GM12891 (cell line): ENCODE results near the gene ACTC1.

Experiments
- DNase-seq: peaks from one replicate; pipeline ENCODE4 v3.0.0; 2011; ENCODE audit warnings: low spot score; ENCODE audit not compliant: insufficient read length
- FAIRE-seq: peaks from 2 replicates; lab custom pipeline; 2011; peaks lifted over from hg19 to GRCh38; lab: Jason Lieb, UNC
- PAX5 ChIP-seq: IDR thresholded peaks from 2 replicates; pipeline ENCODE4 v1.6.1; 2011; ENCODE audit warnings: low read length, moderate library complexity, mild to moderate bottlenecking; ENCODE audit not compliant: insufficient read depth, severe bottlenecking
- POLR2A ChIP-seq: IDR thresholded peaks from 2 replicates; pipeline ENCODE4 v1.6.1; 2011; ENCODE audit warnings: low read depth, low read length, control low read depth
- POLR2AphosphoS5 ChIP-seq: IDR thresholded peaks from 2 replicates; pipeline ENCODE4 v1.6.1; 2011; ENCODE audit warnings: low read depth, low read length, control low read depth
- POU2F2 ChIP-seq: IDR thresholded peaks from 2 replicates; pipeline ENCODE4 v1.6.1; 2011; ENCODE audit warnings: low read depth, mild to moderate bottlenecking, control low read depth, low read length, moderate library complexity
- SPI1 ChIP-seq: IDR thresholded peaks from 2 replicates; pipeline ENCODE4 v1.6.1; 2011; ENCODE audit warnings: low read depth, low read length, control low read depth
- TAF1 ChIP-seq: IDR thresholded peaks from 2 replicates; pipeline ENCODE4 v1.6.1; 2011; ENCODE audit warnings: low read depth, low read length, control low read depth

The ACTC1 gene

GRCh38 chr15:34759992-34760391 lies 35.4 kb downstream of the ACTC1 start:
- DNase-seq (no peak), FAIRE-seq (no peak)
- TF ChIP-seq SPI1, result no peak
- TF ChIP-seq POU2F2, result no peak
- no peak for TF ChIP-seq POLR2A
- TF ChIP-seq TAF1, result no peak
- no peak for TF ChIP-seq PAX5
- TF ChIP-seq POLR2AphosphoS5, result no peak

DNA sequence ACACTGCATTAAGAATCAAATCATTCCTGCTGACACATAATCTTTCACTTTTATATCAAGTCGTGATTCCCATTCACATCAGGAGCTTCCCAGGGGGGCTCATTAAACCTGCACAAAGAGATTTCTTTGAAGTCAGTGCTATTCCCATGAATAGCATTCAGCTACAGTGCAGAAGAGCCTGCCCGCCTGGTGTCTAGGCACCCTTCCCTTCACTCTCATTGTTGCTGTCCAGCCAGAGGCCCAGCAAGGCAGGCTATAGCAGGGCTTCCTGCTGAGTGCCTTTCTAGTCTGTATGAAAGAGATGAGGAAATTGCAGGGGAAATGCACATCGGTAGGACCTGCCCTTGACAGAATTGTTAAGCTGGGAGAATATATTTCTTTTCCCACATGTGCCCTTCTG lies 36.0 kb downstream of the ACTC1 start:
- FAIRE-seq (no peak), DNase-seq (no peak)
- TF ChIP-seq TAF1 (no peak), SPI1 (no peak), POLR2AphosphoS5 (no peak), PAX5 (no peak), POLR2A (no peak), POU2F2 (no peak)

DNA sequence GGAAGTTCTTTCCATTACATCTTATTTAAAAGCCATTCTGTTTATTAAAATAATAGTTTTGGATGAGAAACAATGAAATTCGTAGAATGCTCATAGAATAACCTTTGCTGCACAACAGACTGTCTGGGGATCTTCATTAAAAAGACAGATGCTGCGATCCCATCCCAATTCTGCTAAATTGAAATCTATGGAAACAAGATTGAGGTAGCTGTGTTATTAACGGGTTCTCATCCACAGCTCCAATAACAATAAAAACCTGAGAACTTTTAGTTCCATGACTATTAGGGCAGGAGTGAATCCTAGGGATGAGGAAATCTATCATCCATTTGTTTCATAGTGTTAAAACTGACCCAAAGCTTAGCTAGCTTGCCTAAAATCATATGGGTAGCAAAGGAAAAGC lies 38.1 kb downstream of the ACTC1 start:
- no peak for TF ChIP-seq POLR2AphosphoS5
- no peak for TF ChIP-seq POLR2A
- FAIRE-seq (no peak), DNase-seq (no peak)

- TF ChIP-seq PAX5 (no peak), TAF1 (no peak), POLR2A (no peak), POLR2AphosphoS5 (no peak)
- no peak for DNase-seq
- no peak for FAIRE-seq
Measured at GRCh38 chr15:34755419-34755773, 40.0 kb downstream of the ACTC1 start.

- DNase-seq, result peak; percentile 24
- FAIRE-seq, result no peak
- TF ChIP-seq POU2F2 (no peak), PAX5 (no peak), POLR2A (no peak), TAF1 (no peak), SPI1 (no peak), POLR2AphosphoS5 (no peak)
Measured at GRCh38 chr15:34754674-34755418, 40.5 kb downstream of the ACTC1 start, which contains the start of gene GJD2. Gene GJD2 (minus strand): TSS chr15:34754998. CDS start chr15:34754488, 510 bp downstream.

DNA sequence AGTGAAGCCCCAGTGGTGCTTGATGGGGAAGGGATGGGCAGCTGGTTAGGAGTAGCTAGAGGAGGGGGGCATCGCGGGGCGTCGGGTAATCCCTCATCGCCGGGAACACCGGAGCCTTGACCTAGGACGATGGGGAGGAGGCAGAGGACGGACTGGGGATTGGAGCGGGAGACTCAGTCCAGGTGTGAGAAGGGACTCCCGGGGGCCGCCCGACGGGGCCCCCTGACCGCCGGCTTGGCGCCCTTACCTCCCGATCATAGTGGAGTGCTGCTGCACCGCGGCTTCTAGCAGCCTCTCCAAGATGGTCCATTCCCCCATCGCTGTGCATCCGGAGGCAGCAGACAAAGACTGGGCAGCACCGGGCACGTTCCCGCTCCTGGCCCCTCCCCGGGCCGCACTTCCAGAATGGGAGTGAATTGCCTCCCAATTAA lies 41.2 kb downstream of the ACTC1 start:
- no peak for TF ChIP-seq POU2F2
- TF ChIP-seq POLR2AphosphoS5, result no peak
- TF ChIP-seq SPI1, result no peak
- TF ChIP-seq TAF1, result no peak
- no peak for TF ChIP-seq PAX5
- no peak for TF ChIP-seq POLR2A
- no peak for DNase-seq
- FAIRE-seq, result no peak

GRCh38 chr15:34753236-34753894 lies 42.0 kb downstream of the ACTC1 start:
- TF ChIP-seq PAX5, result no peak
- no peak for TF ChIP-seq POLR2AphosphoS5
- no peak for TF ChIP-seq TAF1
- no peak for TF ChIP-seq SPI1
- TF ChIP-seq POLR2A, result no peak
- TF ChIP-seq POU2F2, result no peak
- FAIRE-seq (no peak), DNase-seq (no peak)

- DNase-seq, result no peak
- TF ChIP-seq TAF1 (no peak), POLR2A (no peak), SPI1 (no peak), PAX5 (no peak), POLR2AphosphoS5 (no peak), POU2F2 (no peak)
- FAIRE-seq, result no peak
Measured at GRCh38 chr15:34749691-34750090, 45.7 kb downstream of the ACTC1 start.
